IPS DF 6.9 (cell line): Measurements from ENCODE around the gene SMPD4.
"Not testable (repeated sequence)": the region's sequence is repeated elsewhere in the genome, so short reads cannot be mapped to it uniquely, and the experiment has no call there.

Experiments used
- DNase-seq: peaks from one replicate; pipeline ENCODE4 v3.0.0-alpha.2; 2013; ENCODE audit warnings: low read depth, low spot score
- H3K27ac ChIP-seq: one replicate; pipeline ENCODE4 v1.5.1; 2013; ENCODE audit warnings: low read length, control low read depth
- H3K27me3 ChIP-seq: 2 replicates; pipeline ENCODE4 v1.6.1; 2013; ENCODE audit warnings: mild to moderate bottlenecking, low read length; ENCODE audit not compliant: control insufficient read depth, insufficient read depth
- H3K36me3 ChIP-seq: 2 replicates; pipeline ENCODE4 v1.6.1; 2013; ENCODE audit warnings: low read length; ENCODE audit not compliant: control insufficient read depth, insufficient read depth
- H3K4me1 ChIP-seq: 2 replicates; pipeline ENCODE4 v1.6.1; 2013; ENCODE audit warnings: low read length; ENCODE audit not compliant: control insufficient read depth, insufficient read depth
- H3K4me3 ChIP-seq: 2 replicates; pipeline ENCODE4 v1.5.1; 2013; ENCODE audit warnings: mild to moderate bottlenecking, low read length
- H3K9me3 ChIP-seq: 2 replicates; pipeline ENCODE4 v1.6.1; 2013; ENCODE audit warnings: low read length, inconsistent platforms; ENCODE audit not compliant: control insufficient read depth, insufficient read depth
- WGBS: extraction: QIAGEN DNeasy Blood & Tissue Kit; methylation state at CpG from one replicate; pipeline ENCODE4 v1.1.7; 2013; ENCODE audit warnings: mixed read lengths, missing lambda C conversion rate; ENCODE audit not compliant: insufficient read length, insufficient coverage; 5-methylcytosine and 5-hydroxymethylcytosine counted together

Gene SMPD4

GRCh38 chr2:130181325-130181879 lies at the start of gene SMPD4:
Gene SMPD4 (minus strand): TSS chr2:130181602. CDS start chr2:130176592, 5,010 bp downstream.
- Histone ChIP-seq H3K4me3 (peak within 1 kb of the TSS; percentile 80), H3K4me1 (no peaks in the 10 kb centered on the region), H3K27me3 (no peaks in the 10 kb centered on the region), H3K36me3 (peaks cover 6% of the 10 kb centered on the region; the same call in 1 of the 2 replicates), H3K9me3 (no peaks in the 10 kb centered on the region), H3K27ac (no peak within 1 kb of the TSS)
- peak; percentile 71 for DNase-seq
- WGBS, result no CpG with 5 or more reads among the region's 55 CpGs

GRCh38 chr2:130230907-130231306 lies 49.5 kb upstream of the SMPD4 start:
- H3K9me3 ChIP-seq, H3K4me3 ChIP-seq, H3K27me3 ChIP-seq, H3K27ac ChIP-seq, DNase-seq, H3K36me3 ChIP-seq, H3K4me1 ChIP-seq: not testable (repeated sequence)
- WGBS, result no CpG with 5 or more reads among the region's 15 CpGs

GRCh38 chr2:130230376-130230775 lies 49.0 kb upstream of the SMPD4 start:
- DNase-seq, H3K9me3 ChIP-seq, H3K27ac ChIP-seq, H3K4me1 ChIP-seq, H3K27me3 ChIP-seq, H3K36me3 ChIP-seq, H3K4me3 ChIP-seq: not testable (repeated sequence)
- WGBS, result no CpG with 5 or more reads among the region's 18 CpGs

- not testable (repeated sequence) for DNase-seq, H3K9me3 ChIP-seq, H3K4me1 ChIP-seq, H3K36me3 ChIP-seq, H3K27ac ChIP-seq, H3K27me3 ChIP-seq, H3K4me3 ChIP-seq
- no CpG with 5 or more reads among the region's 48 CpGs for WGBS
Observed at GRCh38 chr2:130229161-130229510, 47.7 kb upstream of the SMPD4 start.

GRCh38 chr2:130228467-130229160 lies 47.2 kb upstream of the SMPD4 start:
- H3K27me3 ChIP-seq, H3K36me3 ChIP-seq, H3K4me1 ChIP-seq, H3K27ac ChIP-seq, H3K4me3 ChIP-seq, H3K9me3 ChIP-seq, DNase-seq: not testable (repeated sequence)
- WGBS, result no CpG with 5 or more reads among the region's 69 CpGs

GRCh38 chr2:130228005-130228404 lies 46.6 kb upstream of the SMPD4 start:
- no CpG with 5 or more reads among the region's 21 CpGs for WGBS
- not testable (repeated sequence) for H3K36me3 ChIP-seq, DNase-seq, H3K9me3 ChIP-seq, H3K27ac ChIP-seq, H3K4me1 ChIP-seq, H3K4me3 ChIP-seq, H3K27me3 ChIP-seq

GRCh38 chr2:130222523-130222922 lies 41.1 kb upstream of the SMPD4 start:
- no CpG with 5 or more reads among the region's 4 CpGs for WGBS
- H3K36me3 ChIP-seq, H3K4me1 ChIP-seq, H3K9me3 ChIP-seq, DNase-seq, H3K4me3 ChIP-seq, H3K27ac ChIP-seq, H3K27me3 ChIP-seq: not testable (repeated sequence)

- H3K36me3 ChIP-seq, H3K4me3 ChIP-seq, H3K9me3 ChIP-seq, H3K27me3 ChIP-seq, H3K27ac ChIP-seq, DNase-seq, H3K4me1 ChIP-seq: not testable (repeated sequence)
- WGBS, result no CpG with 5 or more reads among the region's 1 CpG
Observed at GRCh38 chr2:130220505-130220904, 39.1 kb upstream of the SMPD4 start.

- H3K4me1 ChIP-seq, DNase-seq, H3K4me3 ChIP-seq, H3K9me3 ChIP-seq, H3K27ac ChIP-seq, H3K27me3 ChIP-seq, H3K36me3 ChIP-seq: not testable (repeated sequence)
- WGBS, result no CpG with 5 or more reads among the region's 2 CpGs
Observed at GRCh38 chr2:130219147-130219546, 37.7 kb upstream of the SMPD4 start.

- no CpG with 5 or more reads among the region's 13 CpGs for WGBS
- H3K27ac ChIP-seq, H3K4me1 ChIP-seq, H3K4me3 ChIP-seq, DNase-seq, H3K27me3 ChIP-seq, H3K36me3 ChIP-seq, H3K9me3 ChIP-seq: not testable (repeated sequence)
Observed at GRCh38 chr2:130207051-130207450, 25.6 kb upstream of the SMPD4 start.

- not testable (repeated sequence) for H3K27ac ChIP-seq, H3K27me3 ChIP-seq, H3K4me1 ChIP-seq, H3K4me3 ChIP-seq, DNase-seq, H3K36me3 ChIP-seq, H3K9me3 ChIP-seq
- no CpG with 5 or more reads among the region's 3 CpGs for WGBS
Observed at GRCh38 chr2:130203150-130203549, 21.7 kb upstream of the SMPD4 start.
